Spleen (tissue), 7 donors: ENCODE results near the gene CATSPER3.

ENCODE experiments used
- CTCF ChIP-seq, 11 experiments: fragments of 200-600 bp in 7 of 11; fragments of 450-650 bp in 4 of 11; sonication (generic) in 4 of 11; IDR thresholded peaks in 8 of 11; conservative IDR thresholded peaks in 3 of 11; 1 replicate in 7 of 11; 2 replicates in 4 of 11; pipeline versions ENCODE4 v1.4.0 to v1.8.0; 2016 to 2021; ENCODE audit warnings: antibody characterized with exemption in 11 of 11, inconsistent platforms in 4 of 11, mild to moderate bottlenecking in 1 of 11
- POLR2A ChIP-seq, 3 donors: fragments of 450-650 bp; IDR thresholded peaks; one replicate each; pipeline ENCODE4 v1.5.1; 2017; ENCODE audit warnings: antibody characterized with exemption in 3 of 3, mild to moderate bottlenecking in 1 of 3
- donor health status: DM: no; HTN: no; CAD: no; lungs with moderate emphysema.
- donor health status: DM: no; HTN: no; CAD: no.
- donor health status: DM: no; HTN: no; CAD: no.

GRCh38 chr5:134934202-134934601 lies 33.5 kb upstream of the CATSPER3 start:
- TF ChIP-seq CTCF (IDR thresholded peaks at IDR 0.05 in 8 of 11, conservative IDR thresholded peaks at IDR 0.05 in 3 of 11) (no peak), POLR2A (IDR thresholded peaks at IDR 0.05) (no peak)
